Limb (tissue), 2 donors: ENCODE measurements around the gene FOXL1.

ENCODE experiments used
- DNase-seq, 2 donors: peaks; one replicate each; pipeline ENCODE4 v3.0.0-alpha.2; 2016; ENCODE audit errors: extremely low spot score in 2 of 2

Gene FOXL1

DNA sequence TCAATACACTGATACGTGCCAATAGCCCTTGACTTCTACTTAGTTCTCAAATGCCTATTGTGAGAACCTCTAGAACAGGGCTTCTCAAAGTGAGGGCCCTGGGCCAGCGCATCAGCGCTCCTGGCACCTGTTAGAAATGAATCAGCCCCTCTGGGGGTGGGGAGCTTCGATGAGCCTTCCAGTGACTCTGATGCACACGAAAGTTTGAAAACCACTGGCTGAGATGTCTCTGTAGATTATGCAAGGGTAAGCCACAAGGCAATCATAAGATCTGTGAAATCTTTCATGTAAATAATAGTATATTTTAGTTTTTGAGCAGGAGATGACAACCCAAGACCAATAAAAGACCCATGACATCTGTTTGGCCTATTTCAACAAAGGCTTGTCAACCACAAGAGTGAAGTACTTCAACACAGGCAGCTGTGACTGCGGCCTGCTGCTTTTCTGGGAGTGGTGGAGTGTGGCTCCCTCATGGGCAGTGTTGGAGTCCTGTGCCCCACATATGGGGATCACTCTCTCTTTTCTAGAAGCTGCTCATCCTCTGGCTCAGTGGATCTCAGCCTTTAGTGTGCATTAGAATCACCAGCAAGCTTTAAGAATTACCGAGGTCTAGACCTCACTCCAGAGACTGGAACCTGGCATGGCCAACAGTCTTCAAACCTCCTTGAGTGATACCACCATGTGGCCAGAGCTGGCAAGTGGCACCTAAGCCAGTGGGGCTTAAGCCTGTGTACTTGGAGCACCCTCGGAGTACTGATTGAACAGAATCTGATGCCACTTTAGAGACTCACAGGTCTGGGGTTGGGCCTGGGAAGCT, 29.1 kb upstream of the FOXL1 start:
- DNase-seq, result no peak

DNA sequence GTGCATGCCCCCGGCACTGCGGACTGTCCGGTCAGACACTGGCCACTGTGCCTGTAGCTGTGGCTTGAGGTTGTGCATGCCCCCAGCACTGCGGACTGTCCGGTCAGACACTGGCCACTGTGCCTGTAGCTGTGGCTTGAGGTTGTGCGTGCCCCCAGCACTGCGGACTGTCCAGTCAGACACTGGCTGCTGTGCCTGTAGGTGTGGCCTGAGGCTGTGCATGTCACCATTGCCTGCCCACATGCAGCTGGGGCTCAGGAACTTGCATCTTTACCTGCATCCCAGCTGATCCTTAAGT, 28.5 kb upstream of the FOXL1 start:
- DNase-seq, result no peak

- DNase-seq, result no peak
Measured at GRCh38 chr16:86550281-86550680, 28.1 kb upstream of the FOXL1 start.

DNA sequence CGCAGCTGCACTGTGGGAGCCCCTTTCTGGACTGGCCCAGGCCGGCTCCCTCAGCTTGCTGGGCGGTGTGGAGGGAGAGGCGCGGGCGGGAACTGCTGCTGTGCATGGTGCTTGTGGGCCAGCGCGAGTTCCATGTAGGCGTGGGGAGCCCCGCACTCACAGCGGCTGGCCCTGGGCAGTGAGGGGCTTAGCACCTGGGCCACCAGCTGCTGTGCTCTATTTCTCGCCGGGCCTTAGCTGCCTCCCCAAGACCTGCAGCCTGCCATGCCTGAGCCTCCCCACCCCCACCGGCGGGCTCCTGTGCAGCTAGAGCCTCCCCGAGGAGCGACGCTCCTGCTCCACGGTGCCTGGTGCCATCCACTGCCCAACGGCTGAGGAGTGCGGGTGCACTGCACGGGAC, 25.0 kb upstream of the FOXL1 start:
- no peak for DNase-seq

DNA sequence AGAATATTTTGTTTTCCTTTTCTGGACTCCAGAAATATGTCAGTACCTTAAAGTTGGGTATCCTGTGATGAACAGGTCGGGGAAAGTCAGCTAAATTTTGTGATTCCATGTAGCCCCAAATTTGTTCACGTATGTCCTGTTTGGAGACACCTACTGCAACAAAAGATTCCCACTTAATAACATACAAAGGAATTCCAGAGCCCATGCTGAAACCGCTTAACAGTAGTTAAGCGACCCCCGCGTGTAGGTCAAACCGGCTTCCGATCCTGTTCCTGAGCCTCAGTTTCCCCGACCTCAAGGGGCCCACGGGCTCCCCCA, 23.8 kb upstream of the FOXL1 start:
- DNase-seq, result no peak

DNA sequence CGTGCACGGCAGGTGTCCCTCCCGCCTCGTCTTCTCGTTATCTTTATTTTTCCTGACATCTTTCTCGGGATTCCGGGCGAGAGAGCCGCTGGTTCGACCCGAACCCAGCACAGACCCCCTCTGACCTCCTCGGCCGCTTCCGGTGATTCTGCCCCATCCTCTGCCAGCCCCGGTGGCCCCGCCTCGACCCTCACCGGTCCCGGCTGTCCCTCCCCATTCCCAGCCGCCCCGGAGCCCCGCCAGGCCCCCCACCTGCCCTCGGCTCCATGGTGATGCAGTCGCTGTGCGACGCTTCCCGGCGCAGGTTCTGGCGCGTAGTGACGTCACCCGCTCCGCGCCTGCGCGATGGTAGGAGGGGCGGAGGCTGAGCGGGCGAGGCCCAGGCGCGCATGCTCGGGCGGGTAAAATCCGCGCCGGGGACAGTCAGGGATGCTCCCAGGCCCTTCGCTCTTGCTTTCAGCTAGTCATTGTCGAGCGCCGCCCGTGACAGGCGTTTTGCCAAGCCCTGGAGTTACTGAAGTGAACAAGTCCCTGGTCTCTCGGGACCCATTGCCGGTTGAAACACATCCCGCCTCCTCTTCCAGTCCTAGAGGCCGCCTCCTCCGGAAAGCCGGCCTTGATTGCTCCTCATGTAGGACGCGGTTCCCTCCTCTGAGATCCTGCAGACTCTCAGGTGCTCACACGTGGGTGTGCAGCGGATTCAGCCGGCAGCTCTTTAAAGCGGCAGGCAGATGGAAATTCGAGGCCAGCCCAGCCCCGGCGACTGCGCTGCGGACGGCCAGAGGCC, 23.2 kb upstream of the FOXL1 start, which contains the start of gene MTHFSD:
MTHFSD (minus strand) TSS at position 319 of the 787 bp plus-strand sequence; CDS start at position 268, 51 bp downstream.
- DNase-seq, result peak; percentile 94 to 98

GRCh38 chr16:86555704-86556075, 22.7 kb upstream of the FOXL1 start:
- no peak for DNase-seq

GRCh38 chr16:86556576-86556975, 21.8 kb upstream of the FOXL1 start:
- no peak for DNase-seq

- no peak for DNase-seq
Measured at GRCh38 chr16:86557587-86557986, 20.8 kb upstream of the FOXL1 start.

- no peak for DNase-seq
Measured at GRCh38 chr16:86558355-86559193, 19.8 kb upstream of the FOXL1 start.

DNA sequence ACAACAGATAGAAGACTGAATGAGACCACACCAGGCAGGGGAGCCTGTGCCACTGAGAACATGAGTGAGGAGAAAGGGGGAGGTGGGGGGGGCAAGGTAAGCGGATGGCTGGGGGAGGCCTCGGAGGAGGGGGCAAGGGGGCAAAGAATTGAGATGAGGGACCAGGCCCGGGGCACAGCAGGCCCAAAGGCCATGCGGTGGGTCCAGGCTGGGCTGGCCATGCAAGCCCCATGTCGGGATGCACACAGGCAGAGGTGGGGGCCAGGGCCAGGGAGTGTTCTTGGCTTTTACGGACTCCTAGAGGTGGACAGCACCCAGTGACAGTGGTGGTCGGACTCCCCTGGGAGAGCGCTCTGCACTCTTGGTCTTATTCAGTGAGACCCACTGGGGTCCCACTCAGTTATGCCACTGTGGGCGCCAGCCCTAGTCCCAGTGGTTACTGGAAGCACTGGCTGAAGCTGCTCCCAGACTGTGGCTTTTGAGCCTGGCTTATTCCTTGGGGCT, 18.5 kb upstream of the FOXL1 start:
- DNase-seq, result no peak

DNA sequence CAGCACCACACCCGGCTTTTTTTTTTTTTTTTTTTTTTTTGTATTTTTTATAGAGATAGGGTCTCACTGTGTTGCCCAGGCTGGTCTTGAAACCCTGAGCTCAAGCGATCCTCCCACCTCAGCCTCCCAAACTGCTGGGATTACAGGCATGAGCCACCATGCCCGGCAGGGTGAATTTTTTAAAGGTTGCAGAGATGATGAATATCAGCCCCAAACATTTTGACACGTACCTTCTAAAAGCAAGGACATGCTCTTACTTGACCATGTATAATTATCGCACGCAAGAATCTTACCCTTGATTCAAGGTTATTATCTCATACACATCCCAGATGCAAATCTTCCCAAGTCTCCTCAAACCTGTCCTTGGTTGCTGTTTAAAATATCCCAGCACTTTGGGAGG, 16.0 kb upstream of the FOXL1 start:
- no peak for DNase-seq

DNA sequence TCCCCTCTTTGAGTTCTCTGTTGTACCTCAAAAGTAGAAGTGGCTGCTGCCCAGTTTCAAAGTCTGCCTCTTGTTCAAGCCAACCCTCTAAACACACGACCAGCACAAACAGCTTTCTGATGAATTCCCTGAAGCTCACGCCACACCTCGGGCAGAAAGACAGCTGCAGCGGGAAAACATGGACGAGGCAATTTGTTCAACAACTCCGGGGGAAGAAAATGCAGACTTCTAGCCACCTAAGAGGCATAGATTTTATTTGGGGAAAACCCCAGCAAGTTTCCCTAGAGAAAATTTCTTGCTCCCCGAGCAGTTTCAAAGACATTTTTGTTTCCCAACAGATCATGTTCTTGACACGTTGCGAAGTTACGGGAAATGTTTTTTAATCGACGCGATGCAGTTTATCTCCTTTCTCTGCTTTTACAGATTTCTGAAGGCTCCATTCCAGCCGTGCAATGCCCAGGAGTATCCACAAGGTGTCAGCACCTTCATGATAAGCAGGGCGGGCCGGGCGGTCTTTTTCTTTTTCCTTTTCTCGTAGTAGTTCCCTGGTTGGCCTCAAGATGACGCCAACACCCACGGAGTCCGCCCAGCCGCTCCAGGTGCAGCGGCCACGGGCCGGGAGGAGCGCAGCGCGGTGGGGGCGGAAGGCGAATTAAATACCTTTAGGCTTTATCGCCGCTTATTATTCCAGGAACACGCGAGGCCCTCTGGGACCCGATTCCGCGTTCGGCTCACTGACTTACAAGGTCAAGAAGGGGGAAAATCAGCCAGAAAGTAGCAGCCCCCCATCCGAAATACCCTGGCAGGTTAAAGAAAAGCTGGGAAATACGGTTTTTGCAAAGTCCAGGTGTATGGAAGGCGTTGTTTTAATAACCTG, 14.6 kb upstream of the FOXL1 start:
- DNase-seq, result peak; percentile 84 to 91

- DNase-seq, result no peak
Measured at GRCh38 chr16:86565181-86565631, 13.1 kb upstream of the FOXL1 start.

DNA sequence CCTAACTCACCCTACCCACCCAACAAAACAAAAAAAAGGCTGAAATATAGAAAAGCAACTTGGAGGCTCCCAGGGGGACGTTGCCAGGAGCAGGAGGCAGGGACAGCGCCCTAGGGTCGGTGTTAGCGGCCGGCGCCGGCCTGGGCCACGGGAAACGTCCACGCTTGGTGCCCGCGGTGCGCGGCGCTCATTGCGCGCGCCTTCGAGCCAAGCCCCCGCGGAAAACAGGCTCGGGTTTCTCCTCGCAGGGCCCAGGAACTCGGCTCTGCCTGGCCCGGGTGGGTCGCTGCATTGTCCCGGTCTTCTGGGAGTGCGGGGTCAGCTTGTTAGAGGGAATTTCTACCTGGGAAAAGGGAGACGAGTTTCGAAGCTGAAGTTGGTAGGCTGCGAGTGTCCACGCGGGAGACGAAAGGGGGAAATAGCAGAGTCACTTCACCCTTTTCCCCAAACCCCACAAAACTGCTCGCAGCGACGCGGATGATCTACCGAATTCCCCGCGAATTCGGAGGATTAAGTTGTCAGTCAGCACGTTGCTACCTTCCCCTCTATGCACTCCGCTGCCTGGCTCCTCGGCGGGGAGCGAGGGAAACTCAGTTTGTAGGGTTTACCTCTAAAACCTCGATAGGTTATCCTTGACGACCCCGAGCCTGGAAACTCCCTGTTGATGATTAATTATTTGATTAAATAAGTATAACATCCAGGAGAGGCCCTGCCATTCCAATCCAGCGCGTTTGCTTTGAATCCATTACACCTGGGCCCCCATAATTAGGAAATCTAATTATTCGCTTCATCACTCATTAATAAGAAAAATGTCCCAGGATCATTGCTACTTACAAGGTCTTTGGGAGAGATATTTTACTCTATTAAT, 12.5 kb upstream of the FOXL1 start:
- no peak for DNase-seq

GRCh38 chr16:86566601-86566965, 11.8 kb upstream of the FOXL1 start, which contains the start of gene FOXC2:
TSS of gene FOXC2 (plus strand) at chr16:86566829. CDS start at chr16:86567336, 507 bp downstream.
- DNase-seq, result peak; percentile 90 to 93

GRCh38 chr16:86566966-86567700, 11.2 kb upstream of the FOXL1 start:
- peak in 1 of 2 donors; percentile 77 for DNase-seq

GRCh38 chr16:86567701-86568581, 10.4 kb upstream of the FOXL1 start:
- peak in 1 of 2 donors; percentile 59 for DNase-seq
